Fibroblast of lung (primary cell): Measurements from ENCODE around the gene FAM149B1. TPM values are rescaled to one million over a fixed set of nuclear protein-coding genes. Genes with fewer than 3 reads are reported as not detected.

ENCODE experiments used
- DNase-seq, 2 donors: peaks; one replicate each; pipeline versions ENCODE4 v3.0.0 to v3.0.0-alpha.2; 2010; ENCODE audit warnings: low read depth in 2 of 2
- H2AFZ ChIP-seq: 2 replicates; pipeline ENCODE4 v1.5.1; 2012; ENCODE audit warnings: low read length, control low read depth, inconsistent platforms
- H3K27ac ChIP-seq: 2 replicates; pipeline ENCODE4 v1.5.1; 2011; ENCODE audit warnings: low read length, control low read depth; ENCODE audit not compliant: insufficient read depth
- H3K27me3 ChIP-seq: 2 replicates; pipeline ENCODE4 v1.5.1; 2011; ENCODE audit warnings: mild to moderate bottlenecking, low read length; ENCODE audit not compliant: control insufficient read depth, insufficient read depth
- H3K36me3 ChIP-seq: 2 replicates; pipeline ENCODE4 v1.5.1; 2011; ENCODE audit warnings: low read length; ENCODE audit not compliant: control insufficient read depth, insufficient read depth
- H3K4me1 ChIP-seq: 2 replicates; pipeline ENCODE4 v1.5.1; 2011; ENCODE audit warnings: low read length; ENCODE audit not compliant: control insufficient read depth, insufficient read depth; ENCODE audit errors: extremely low read depth
- H3K4me2 ChIP-seq: 2 replicates; pipeline ENCODE4 v1.5.1; 2011; ENCODE audit warnings: low read length, control low read depth; ENCODE audit not compliant: insufficient read depth; ENCODE audit errors: extremely low read depth
- H3K4me3 ChIP-seq, 4 experiments: fragments of 200-600 bp in 1 of 4; sonication (generic) in 1 of 4; replicated peaks in 1 of 4; 2 replicates each; pipeline ENCODE4 v1.5.1; 2011 to 2016; ENCODE audit warnings: low read length in 4 of 4, low read depth in 3 of 4, mild to moderate bottlenecking in 3 of 4, control low read depth in 2 of 4, inconsistent platforms in 1 of 4, mixed read lengths in 1 of 4; ENCODE audit not compliant: insufficient read depth in 1 of 4; ENCODE audit errors: control extremely low read depth in 1 of 4
- H3K79me2 ChIP-seq: 2 replicates; pipeline ENCODE4 v1.5.1; 2012; ENCODE audit warnings: mild to moderate bottlenecking, low read length, inconsistent platforms; ENCODE audit not compliant: control insufficient read depth, insufficient read depth
- H3K9ac ChIP-seq: 2 replicates; pipeline ENCODE4 v1.5.1; 2011; ENCODE audit warnings: mild to moderate bottlenecking, low read length, control low read depth; ENCODE audit not compliant: insufficient read depth
- H3K9me3 ChIP-seq: 2 replicates; pipeline ENCODE4 v1.5.1; 2012; ENCODE audit warnings: low read depth, low read length; ENCODE audit not compliant: control insufficient read depth, insufficient read depth
- H4K20me1 ChIP-seq: 2 replicates; pipeline ENCODE4 v1.5.1; 2011; ENCODE audit warnings: low read length; ENCODE audit not compliant: control insufficient read depth, insufficient read depth; ENCODE audit errors: extremely low read depth
- CTCF ChIP-seq, 2 donors: IDR thresholded peaks in 1 of 2; conservative IDR thresholded peaks in 1 of 2; 1 replicate in 1 of 2; 2 replicates in 1 of 2; pipeline ENCODE4 v1.5.1; 2011 to 2012; ENCODE audit warnings: low read length in 2 of 2, control low read depth in 1 of 2, inconsistent platforms in 1 of 2, low read depth in 1 of 2, mild to moderate bottlenecking in 1 of 2
- EZH2 ChIP-seq: IDR thresholded peaks from 2 replicates; pipeline ENCODE4 v1.5.1; 2012; ENCODE audit warnings: low read length, control low read depth, mild to moderate bottlenecking; ENCODE audit errors: missing control alignments
- polyA plus RNA-seq, 2 donors: library from polyadenylated mRNA; depleted of rRNA in 1 of 2; stranded (reverse) in 1 of 2; unstranded in 1 of 2; fragments of >200 nt; gene quantifications; 2 replicates each; pipeline ENCODE4 v1.2.1, GENCODE V29; 2011 to 2012; ENCODE audit warnings: missing spikeins in 1 of 2
- total RNA-seq: library from RNA; depleted of rRNA; stranded (reverse); fragments of >200 nt; gene quantifications from 2 replicates; pipeline ENCODE4 v1.2.1, GENCODE V29; 2014

Gene FAM149B1
- total and polyA plus RNA-seq, 2 donors (not counting 1 experiment from before 2014, with no cell fraction given) = 38.9 to 44.9 TPM

DNA sequence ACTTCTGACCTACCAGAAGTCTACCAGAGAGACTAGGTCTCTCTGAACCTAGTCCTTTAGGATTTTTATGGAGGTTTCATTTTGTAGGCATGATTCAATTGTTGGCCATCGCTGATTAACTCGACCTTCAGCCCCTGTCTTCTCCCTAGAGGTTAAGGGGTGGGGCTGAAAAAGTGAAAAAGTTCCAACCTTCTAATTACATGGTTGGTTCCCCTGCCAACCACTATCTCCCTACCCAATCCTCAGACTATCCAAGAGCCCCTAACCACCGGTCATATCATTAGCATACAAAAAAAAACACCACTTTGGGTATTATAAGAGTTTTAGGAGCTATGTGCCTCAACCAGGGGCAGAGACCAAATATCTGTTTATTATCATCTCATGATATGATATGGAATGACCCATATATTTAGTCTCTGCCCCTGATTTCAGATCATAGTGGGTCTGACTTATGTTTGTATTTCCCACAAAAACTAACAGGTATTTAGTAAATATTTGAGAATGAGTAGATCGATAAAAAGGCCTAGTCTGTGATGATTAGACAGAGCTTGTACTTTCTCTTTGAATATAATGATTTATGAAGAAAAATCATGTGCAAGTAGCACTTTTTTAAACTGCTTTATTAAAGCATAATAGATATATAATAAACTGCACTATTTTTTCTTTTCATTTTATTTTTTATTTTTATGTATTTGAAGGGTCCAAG lies 43.3 kb downstream of the FAM149B1 start:
- no peaks in the 10 kb centered on the region for H3K79me2 ChIP-seq
- H3K4me3 ChIP-seq = no peak overlapping the region
- H3K9me3 ChIP-seq = no peaks in the 10 kb centered on the region
- no peaks in the 10 kb centered on the region for H3K27me3 ChIP-seq
- H4K20me1 ChIP-seq = no peaks in the 10 kb centered on the region
- no peak overlapping the region for H3K9ac ChIP-seq
- H2AFZ ChIP-seq = no peak overlapping the region
- no peak for TF ChIP-seq CTCF (conservative IDR thresholded peaks at IDR 0.05 in 1 of 2, IDR thresholded peaks at IDR 0.05 in 1 of 2; ENCODE audit: low read depth in 1 of 2, low read length in 2 of 2)
- TF ChIP-seq EZH2 = no peak
- no peak overlapping the region for H3K4me2 ChIP-seq
- H3K27ac ChIP-seq = no peak overlapping the region
- no peaks in the 10 kb centered on the region for H3K4me1 ChIP-seq
- no peak for DNase-seq
- no peaks in the 10 kb centered on the region for H3K36me3 ChIP-seq

- Histone ChIP-seq H3K36me3 (no peaks in the 10 kb centered on the region), H2AFZ (no peak overlapping the region), H3K9ac (no peak overlapping the region), H3K4me3 (no peak overlapping the region), H3K4me2 (no peak overlapping the region), H4K20me1 (no peaks in the 10 kb centered on the region), H3K4me1 (no peaks in the 10 kb centered on the region), H3K79me2 (no peaks in the 10 kb centered on the region), H3K9me3 (no peaks in the 10 kb centered on the region), H3K27me3 (no peaks in the 10 kb centered on the region), H3K27ac (no peak overlapping the region)
- TF ChIP-seq EZH2 (no peak), CTCF (conservative IDR thresholded peaks at IDR 0.05 in 1 of 2, IDR thresholded peaks at IDR 0.05 in 1 of 2; ENCODE audit: low read depth in 1 of 2, low read length in 2 of 2) (no peak)
- DNase-seq = no peak
Measured at GRCh38 chr10:73215749-73216148, 47.8 kb downstream of the FAM149B1 start.

- no peak for DNase-seq
- H3K79me2 ChIP-seq = no peaks in the 10 kb centered on the region
- H3K27ac ChIP-seq = no peak overlapping the region
- TF ChIP-seq EZH2 (no peak), CTCF (conservative IDR thresholded peaks at IDR 0.05 in 1 of 2, IDR thresholded peaks at IDR 0.05 in 1 of 2; ENCODE audit: low read depth in 1 of 2, low read length in 2 of 2) (no peak)
- no peak overlapping the region for H3K4me3 ChIP-seq
- no peak overlapping the region for H2AFZ ChIP-seq
- no peaks in the 10 kb centered on the region for H3K4me1 ChIP-seq
- no peaks in the 10 kb centered on the region for H3K9me3 ChIP-seq
- no peaks in the 10 kb centered on the region for H3K36me3 ChIP-seq
- H3K27me3 ChIP-seq = no peaks in the 10 kb centered on the region
- H3K4me2 ChIP-seq = no peak overlapping the region
- no peak overlapping the region for H3K9ac ChIP-seq
- H4K20me1 ChIP-seq = no peaks in the 10 kb centered on the region
Measured at GRCh38 chr10:73217628-73218027, 49.7 kb downstream of the FAM149B1 start.
